IMR-90 (cell line): ENCODE data around the gene HTR2B. TPM values are rescaled to one million over a fixed set of nuclear protein-coding genes. Genes with fewer than 3 reads are reported as not detected.
A peak's percentile ranks its signal among the peaks of the same experiment; 100 is the strongest.

Experiments
- ATAC-seq: fragments of 200-7000 bp; cut with Tn5 transposase; 2 replicates; pipeline ENCODE4 v1.9.1; 2020; ENCODE audit warnings: low read depth, mild to moderate bottlenecking, moderate library complexity
- BruUV-seq: library from RNA; stranded (reverse); fragments of 400-500 nt; replicated peaks from 2 replicates; lab custom pipeline; 2021; lab: Mats Ljungman, UMichigan
- CTCF ChIA-PET: fragments of 300-600 bp; formaldehyde crosslinking; extraction: SDS; loops from one replicate; lab custom pipeline; 2021; ENCODE audit warnings: antibody characterized with exemption; lab: Yijun Ruan, JAX
- POLR2A ChIA-PET: fragments of 300-600 bp; sonication (Branson Sonifier 250); formaldehyde crosslinking; loops from one replicate; lab custom pipeline; 2022; ENCODE audit warnings: antibody characterized with exemption; ENCODE audit not compliant: unreplicated experiment; lab: Charles Lee
- DNase-seq: peaks from one replicate; pipeline ENCODE4 v3.0.0; 2013
- H2AFZ ChIP-seq: replicated peaks from 2 replicates; pipeline ENCODE3; 2013; ENCODE audit warnings: low read length, mild to moderate bottlenecking; ENCODE audit not compliant: poor library complexity
- H2AK5ac ChIP-seq: 2 replicates; pipeline ENCODE4 v1.6.1; 2013; ENCODE audit warnings: low read depth, low read length, inconsistent platforms
- H2AK9ac ChIP-seq: replicated peaks from 2 replicates; pipeline ENCODE3; 2013; ENCODE audit warnings: mild to moderate bottlenecking, low read depth, low read length, moderate library complexity; ENCODE audit not compliant: poor library complexity
- H2BK120ac ChIP-seq: 2 replicates; pipeline ENCODE4 v1.6.1; 2013; ENCODE audit warnings: low read depth, low read length, inconsistent platforms
- H2BK15ac ChIP-seq: 3 replicates; pipeline ENCODE4 v1.6.1; 2013; ENCODE audit warnings: low read depth, low read length, inconsistent platforms
- H2BK20ac ChIP-seq: 2 replicates; pipeline ENCODE4 v1.6.1; 2013; ENCODE audit warnings: low read depth, mild to moderate bottlenecking, inconsistent platforms, low read length, moderate library complexity
- H2BK5ac ChIP-seq: 2 replicates; pipeline ENCODE4 v1.6.1; 2013; ENCODE audit warnings: mild to moderate bottlenecking, low read depth, low read length, inconsistent platforms; ENCODE audit not compliant: poor library complexity, severe bottlenecking
- H3K14ac ChIP-seq: replicated peaks from 2 replicates; pipeline ENCODE4 v1.6.1; 2013; ENCODE audit warnings: low read depth, low read length, inconsistent platforms
- H3K18ac ChIP-seq: 2 replicates; pipeline ENCODE4 v1.6.1; 2013; ENCODE audit warnings: low read depth, low read length, control low read depth
- H3K23ac ChIP-seq: 2 replicates; pipeline ENCODE4 v1.6.1; 2013; ENCODE audit warnings: low read depth, low read length, inconsistent platforms
- H3K27ac ChIP-seq: 2 replicates; pipeline ENCODE4 v1.5.1; 2013; ENCODE audit warnings: mild to moderate bottlenecking, control low read depth, low read length; ENCODE audit not compliant: insufficient read depth
- H3K27me3 ChIP-seq: 2 replicates; pipeline ENCODE4 v1.6.1; 2013; ENCODE audit warnings: low read length; ENCODE audit not compliant: control insufficient read depth, insufficient read depth
- H3K36me3 ChIP-seq: 2 replicates; pipeline ENCODE4 v1.6.1; 2013; ENCODE audit warnings: low read length, mixed read lengths; ENCODE audit not compliant: control insufficient read depth, insufficient read depth
- H3K4ac ChIP-seq: 2 replicates; pipeline ENCODE4 v1.6.1; 2013; ENCODE audit warnings: low read depth, low read length, inconsistent platforms
- H3K4me1 ChIP-seq: 2 replicates; pipeline ENCODE4 v1.6.1; 2013; ENCODE audit warnings: low read length, mixed read lengths; ENCODE audit not compliant: control insufficient read depth, insufficient read depth
- H3K4me2 ChIP-seq: 2 replicates; pipeline ENCODE4 v1.6.1; 2013; ENCODE audit warnings: low read depth, mild to moderate bottlenecking, control low read depth, low read length, moderate library complexity
- H3K4me3 ChIP-seq: 2 replicates; pipeline ENCODE4 v1.5.1; 2013; ENCODE audit warnings: low read depth, mild to moderate bottlenecking, control low read depth, low read length, moderate library complexity; ENCODE audit not compliant: insufficient read depth
- H3K56ac ChIP-seq: 2 replicates; pipeline ENCODE4 v1.6.1; 2013; ENCODE audit warnings: low read length, inconsistent platforms; ENCODE audit not compliant: insufficient read depth; ENCODE audit errors: extremely low read depth
- H3K79me1 ChIP-seq, 2 experiments: 2 replicates each; pipeline ENCODE4 v1.6.1; 2013; ENCODE audit warnings: low read length in 2 of 2, inconsistent platforms in 1 of 2, low read depth in 1 of 2
- H3K9ac ChIP-seq: 2 replicates; pipeline ENCODE4 v1.6.1; 2013; ENCODE audit warnings: low read depth, low read length, control low read depth
- H3K9me1 ChIP-seq: 2 replicates; pipeline ENCODE4 v1.6.1; 2013; ENCODE audit warnings: low read length, inconsistent platforms; ENCODE audit not compliant: insufficient read depth
- H3K9me3 ChIP-seq: 2 replicates; pipeline ENCODE4 v1.6.1; 2013; ENCODE audit warnings: low read length; ENCODE audit not compliant: control insufficient read depth, insufficient read depth
- H4K20me1 ChIP-seq: 2 replicates; pipeline ENCODE4 v1.6.1; 2013; ENCODE audit warnings: low read length, inconsistent platforms; ENCODE audit not compliant: insufficient read depth
- H4K5ac ChIP-seq: 2 replicates; pipeline ENCODE4 v1.6.1; 2013; ENCODE audit warnings: mild to moderate bottlenecking, low read depth, low read length, control low read depth
- H4K8ac ChIP-seq, 2 experiments: 2 replicates each; pipeline ENCODE4 v1.6.1; 2013; ENCODE audit warnings: low read depth in 2 of 2, low read length in 2 of 2, control low read depth in 1 of 2, inconsistent platforms in 1 of 2
- H4K91ac ChIP-seq: 2 replicates; pipeline ENCODE4 v1.6.1; 2013; ENCODE audit warnings: low read depth, low read length, inconsistent platforms; ENCODE audit not compliant: insufficient read depth
- BHLHE40 ChIP-seq: fragments of 150-350 bp; IDR thresholded peaks from 2 replicates; pipeline ENCODE4 v1.6.1; 2016; ENCODE audit warnings: mild to moderate bottlenecking, low read depth, low read length
- CEBPB ChIP-seq: IDR thresholded peaks from 2 replicates; pipeline ENCODE4 v1.6.1; 2012; ENCODE audit warnings: low read depth, low read length, improper control_type of control experiment
- CHD1 ChIP-seq: IDR thresholded peaks from 2 replicates; pipeline ENCODE4 v1.6.1; 2012; ENCODE audit warnings: low read depth, low read length, improper control_type of control experiment
- FOS ChIP-seq: fragments of 150-350 bp; IDR thresholded peaks from 2 replicates; pipeline ENCODE4 v1.6.1; 2016; ENCODE audit warnings: low read depth, low read length
- MAFK ChIP-seq: IDR thresholded peaks from 2 replicates; pipeline ENCODE4 v1.6.1; 2012; ENCODE audit warnings: low read depth, low read length, improper control_type of control experiment
- MAZ ChIP-seq: IDR thresholded peaks from 2 replicates; pipeline ENCODE4 v1.6.1; 2012; ENCODE audit warnings: low read depth, mild to moderate bottlenecking, low read length, improper control_type of control experiment, moderate library complexity, borderline replicate concordance
- MXI1 ChIP-seq: IDR thresholded peaks from 2 replicates; pipeline ENCODE4 v1.6.1; 2012; ENCODE audit warnings: low read depth, mild to moderate bottlenecking, low read length, moderate library complexity, borderline replicate concordance
- NFE2L2 ChIP-seq: fragments of 150-350 bp; IDR thresholded peaks from 2 replicates; pipeline ENCODE4 v1.6.1; 2016; ENCODE audit warnings: low read depth, mild to moderate bottlenecking, low read length
- POLR2A ChIP-seq: IDR thresholded peaks from 2 replicates; pipeline ENCODE4 v1.6.1; 2012; ENCODE audit warnings: mild to moderate bottlenecking, low read depth, low read length
- RAD21 ChIP-seq: IDR thresholded peaks from 2 replicates; pipeline ENCODE4 v1.6.1; 2012; ENCODE audit warnings: low read length, improper control_type of control experiment
- RCOR1 ChIP-seq: IDR thresholded peaks from 2 replicates; pipeline ENCODE4 v1.6.1; 2012; ENCODE audit warnings: mild to moderate bottlenecking, low read length, improper control_type of control experiment; ENCODE audit not compliant: insufficient replicate concordance
- RFX5 ChIP-seq: IDR thresholded peaks from 2 replicates; pipeline ENCODE4 v1.8.0; 2012; ENCODE audit warnings: low read depth, mild to moderate bottlenecking, low read length, moderate library complexity
- SMC3 ChIP-seq: fragments of 150-350 bp; IDR thresholded peaks from 2 replicates; pipeline ENCODE4 v1.6.1; 2016; ENCODE audit warnings: low read depth, mild to moderate bottlenecking, antibody characterized with exemption, low read length, moderate library complexity
- dilution Hi-C: fragments of 300-500 bp; cut with HindIII; formaldehyde crosslinking; loops from one replicate; pipeline ENCODE4 v1.14.3; 2018; ENCODE audit warnings: low sequenced_read_pairs; ENCODE audit not compliant: unreplicated experiment
- in situ Hi-C: fragments of 300-500 bp; cut with MboI; formaldehyde crosslinking; loops from 3 replicates; pipeline ENCODE4 v1.14.3; 2019; ENCODE audit warnings: low sequenced_read_pairs, inconsistent platforms, mixed read lengths
- intact Hi-C: fragments of 100-400 bp; cut with micrococcal nuclease; formaldehyde crosslinking; loops from 2 replicates; pipeline ENCODE4 v1.10.0; 2022
- polyA plus RNA-seq, 3 experiments: library from polyadenylated mRNA; depleted of rRNA; stranded (reverse); fragments of >200 nt; gene quantifications; 2 replicates each; pipeline ENCODE4 v1.2.3, GENCODE V29; 2012; ENCODE audit warnings: low replicate concordance in 1 of 3
- total RNA-seq: library from RNA; depleted of rRNA; stranded (reverse); fragments of >200 nt; gene quantifications from 2 replicates; pipeline ENCODE4 v1.2.3, GENCODE V29; 2012
- TF ChIP-seq, protein P1 (sequence below): fragments of 150-350 bp; IDR thresholded peaks from 2 replicates; pipeline ENCODE4 v1.6.1; 2016; ENCODE audit warnings: low read depth, mild to moderate bottlenecking, low read length, moderate library complexity, borderline replicate concordance
- TF ChIP-seq, protein P2 (sequence below): conservative IDR thresholded peaks from 2 replicates; pipeline ENCODE4 v1.5.1; 2012; ENCODE audit warnings: mild to moderate bottlenecking, low read depth, low read length, improper control_type of control experiment
- TF ChIP-seq, protein P3 (sequence below): fragments of 150-350 bp; IDR thresholded peaks from 2 replicates; pipeline ENCODE4 v1.6.1; 2017; ENCODE audit warnings: mild to moderate bottlenecking, antibody characterized with exemption, low read length, low read depth

The HTR2B gene
- total and polyA plus RNA-seq, 2 of the 4 experiments (the other 2 are of a cell fraction), result 0.26 to 0.72 TPM

DNA sequence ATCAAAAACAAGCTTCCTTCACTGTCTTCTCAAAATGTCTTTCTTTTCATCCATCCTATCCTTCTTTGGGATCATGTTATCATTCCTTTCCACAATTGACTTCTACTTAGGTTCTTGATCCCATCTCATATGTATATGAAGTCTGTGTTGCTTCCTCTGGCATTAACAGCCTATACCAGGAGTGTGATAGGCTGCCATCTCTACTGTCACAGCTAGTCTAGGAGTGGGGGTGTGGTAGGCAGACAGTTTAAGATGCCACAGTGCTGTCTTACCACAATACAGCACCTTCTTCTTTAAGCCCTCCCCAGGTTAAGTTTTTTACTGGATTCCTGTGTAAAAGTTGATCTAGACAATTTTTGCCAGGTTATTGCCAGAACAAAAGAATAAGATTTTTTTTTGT is 3.7 kb upstream of the HTR2B start:
- no peak for ATAC-seq
- peak overlapping the region in 1 of 2 experiments; percentile 84; a peak in 2 of 4 replicates for H4K8ac ChIP-seq
- H3K36me3 ChIP-seq, result no peaks in the 10 kb centered on the region
- peaks cover 17 to 51% of the 10 kb centered on the region in 2 experiments; a peak in 3 of 4 replicates for H3K79me1 ChIP-seq
- ChIA-PET POLR2A (interaction anchor here (0.6 kb wide), 1 partner anchor 18 kb away, joined by 3 read pairs; no protein-coding TSS in a partner anchor), CTCF (no interaction called here)
- dilution Hi-C loops (no loop called here), intact Hi-C loops (no loop called here), in situ Hi-C loops (no loop called here)
- no peak overlapping the region for H2AK9ac ChIP-seq
- H3K4me3 ChIP-seq, result no peak overlapping the region
- no peak overlapping the region for H3K4me2 ChIP-seq
- H3K9me3 ChIP-seq, result no peaks in the 10 kb centered on the region
- peak overlapping the region; percentile 21; the same call in 1 of the 2 replicates for H3K23ac ChIP-seq
- H2BK20ac ChIP-seq, result peak overlapping the region; percentile 67
- no peaks in the 10 kb centered on the region for H3K27me3 ChIP-seq
- BruUV-seq, result no TSS peak
- no peak for DNase-seq
- H3K14ac ChIP-seq, result peak overlapping the region; percentile 51
- H2BK120ac ChIP-seq, result peak overlapping the region; percentile 80
- peaks cover 4% of the 10 kb centered on the region for H3K9me1 ChIP-seq
- peak overlapping the region; percentile 63 for H2BK5ac ChIP-seq
- H2AK5ac ChIP-seq, result peak overlapping the region; percentile 73; the same call in 1 of the 2 replicates
- H3K56ac ChIP-seq, result no peak overlapping the region; the same call in 1 of the 2 replicates
- peak overlapping the region; percentile 75; the same call in 1 of the 2 replicates for H3K27ac ChIP-seq
- H3K4ac ChIP-seq, result peak overlapping the region; percentile 79
- H4K5ac ChIP-seq, result peak overlapping the region; percentile 94
- H2BK15ac ChIP-seq, result peak overlapping the region; percentile 83; the same call in 1 of the 3 replicates
- H2AFZ ChIP-seq, result no peak overlapping the region
- peaks cover 22% of the 10 kb centered on the region for H3K4me1 ChIP-seq
- no peak for TF ChIP-seq SMC3
- no peak for TF ChIP-seq POLR2A
- TF ChIP-seq, protein P1, sequence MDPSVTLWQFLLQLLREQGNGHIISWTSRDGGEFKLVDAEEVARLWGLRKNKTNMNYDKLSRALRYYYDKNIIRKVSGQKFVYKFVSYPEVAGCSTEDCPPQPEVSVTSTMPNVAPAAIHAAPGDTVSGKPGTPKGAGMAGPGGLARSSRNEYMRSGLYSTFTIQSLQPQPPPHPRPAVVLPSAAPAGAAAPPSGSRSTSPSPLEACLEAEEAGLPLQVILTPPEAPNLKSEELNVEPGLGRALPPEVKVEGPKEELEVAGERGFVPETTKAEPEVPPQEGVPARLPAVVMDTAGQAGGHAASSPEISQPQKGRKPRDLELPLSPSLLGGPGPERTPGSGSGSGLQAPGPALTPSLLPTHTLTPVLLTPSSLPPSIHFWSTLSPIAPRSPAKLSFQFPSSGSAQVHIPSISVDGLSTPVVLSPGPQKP, result no peak
- TF ChIP-seq, protein P2, sequence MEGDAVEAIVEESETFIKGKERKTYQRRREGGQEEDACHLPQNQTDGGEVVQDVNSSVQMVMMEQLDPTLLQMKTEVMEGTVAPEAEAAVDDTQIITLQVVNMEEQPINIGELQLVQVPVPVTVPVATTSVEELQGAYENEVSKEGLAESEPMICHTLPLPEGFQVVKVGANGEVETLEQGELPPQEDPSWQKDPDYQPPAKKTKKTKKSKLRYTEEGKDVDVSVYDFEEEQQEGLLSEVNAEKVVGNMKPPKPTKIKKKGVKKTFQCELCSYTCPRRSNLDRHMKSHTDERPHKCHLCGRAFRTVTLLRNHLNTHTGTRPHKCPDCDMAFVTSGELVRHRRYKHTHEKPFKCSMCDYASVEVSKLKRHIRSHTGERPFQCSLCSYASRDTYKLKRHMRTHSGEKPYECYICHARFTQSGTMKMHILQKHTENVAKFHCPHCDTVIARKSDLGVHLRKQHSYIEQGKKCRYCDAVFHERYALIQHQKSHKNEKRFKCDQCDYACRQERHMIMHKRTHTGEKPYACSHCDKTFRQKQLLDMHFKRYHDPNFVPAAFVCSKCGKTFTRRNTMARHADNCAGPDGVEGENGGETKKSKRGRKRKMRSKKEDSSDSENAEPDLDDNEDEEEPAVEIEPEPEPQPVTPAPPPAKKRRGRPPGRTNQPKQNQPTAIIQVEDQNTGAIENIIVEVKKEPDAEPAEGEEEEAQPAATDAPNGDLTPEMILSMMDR, result no peak
- TF ChIP-seq BHLHE40, result no peak
- TF ChIP-seq RCOR1, result no peak
- TF ChIP-seq, protein P3, sequence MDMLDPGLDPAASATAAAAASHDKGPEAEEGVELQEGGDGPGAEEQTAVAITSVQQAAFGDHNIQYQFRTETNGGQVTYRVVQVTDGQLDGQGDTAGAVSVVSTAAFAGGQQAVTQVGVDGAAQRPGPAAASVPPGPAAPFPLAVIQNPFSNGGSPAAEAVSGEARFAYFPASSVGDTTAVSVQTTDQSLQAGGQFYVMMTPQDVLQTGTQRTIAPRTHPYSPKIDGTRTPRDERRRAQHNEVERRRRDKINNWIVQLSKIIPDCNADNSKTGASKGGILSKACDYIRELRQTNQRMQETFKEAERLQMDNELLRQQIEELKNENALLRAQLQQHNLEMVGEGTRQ, result no peak
- no peak for TF ChIP-seq RAD21
- no peak for TF ChIP-seq NFE2L2
- TF ChIP-seq RFX5, result no peak
- TF ChIP-seq MXI1, result no peak
- no peak for TF ChIP-seq MAFK
- no peak for TF ChIP-seq FOS
- no peak for TF ChIP-seq MAZ
- TF ChIP-seq CEBPB, result no peak
- no peak for TF ChIP-seq CHD1
- peak overlapping the region; percentile 96 for H3K18ac ChIP-seq
- no peaks in the 10 kb centered on the region for H4K20me1 ChIP-seq
- H3K9ac ChIP-seq, result no peak overlapping the region
- peak overlapping the region; percentile 91 for H4K91ac ChIP-seq
